Urothelium cell line (cell line): ENCODE data around the gene RRM1.
A peak's percentile ranks its signal among the peaks of the same experiment; 100 is the strongest.
"Not testable (repeated sequence)": the region's sequence is repeated elsewhere in the genome, so short reads cannot be mapped to it uniquely, and the experiment has no call there.

ENCODE experiments used
- DNase-seq: peaks from one replicate; pipeline ENCODE4 v3.0.0; 2011; ENCODE audit warnings: low spot score, mixed read lengths
- FAIRE-seq: peaks from 2 replicates; lab custom pipeline; 2011; peaks lifted over from hg19 to GRCh38; lab: Jason Lieb, UNC

Gene RRM1

DNA sequence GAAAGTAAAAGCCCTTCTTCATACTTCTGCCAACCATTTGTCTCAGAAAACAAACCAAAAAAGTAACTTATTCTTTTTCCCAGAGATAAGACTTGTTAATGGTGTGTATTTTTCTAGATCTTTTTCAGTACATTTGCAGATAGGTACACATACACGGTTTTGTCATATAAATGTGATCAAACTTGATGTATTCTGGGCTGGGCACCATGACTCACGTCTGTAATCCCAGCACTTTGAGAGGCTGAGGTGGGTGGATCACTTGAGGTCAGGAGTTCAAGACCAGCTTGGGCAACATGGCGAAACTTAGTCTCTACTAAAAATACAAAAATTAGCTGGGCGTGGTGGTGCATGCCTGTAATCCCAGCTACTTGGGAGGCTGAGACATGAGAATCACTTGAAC is 35.6 kb downstream of the RRM1 start:
- DNase-seq, FAIRE-seq: not testable (repeated sequence)

- no peak for FAIRE-seq
- DNase-seq, result peak; percentile 5
Measured at GRCh38 chr11:4134806-4135205, 40.2 kb downstream of the RRM1 start.

DNA sequence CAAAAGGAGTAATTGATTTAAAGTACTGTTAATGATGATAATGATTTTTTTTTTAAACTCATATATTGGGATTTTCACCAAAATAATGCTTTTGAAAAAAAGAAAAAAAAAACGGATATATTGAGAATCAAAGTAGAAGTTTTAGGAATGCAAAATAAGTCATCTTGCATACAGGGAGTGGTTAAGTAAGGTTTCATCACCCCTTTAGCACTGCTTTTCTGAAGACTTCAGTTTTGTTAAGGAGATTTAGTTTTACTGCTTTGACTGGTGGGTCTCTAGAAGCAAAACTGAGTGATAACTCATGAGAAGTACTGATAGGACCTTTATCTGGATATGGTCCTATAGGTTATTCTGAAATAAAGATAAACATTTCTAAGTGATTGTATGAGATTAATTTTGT is 43.9 kb downstream of the RRM1 start:
- no peak for FAIRE-seq
- no peak for DNase-seq

GRCh38 chr11:4140067-4140636 is 45.6 kb downstream of the RRM1 start:
- DNase-seq (no peak), FAIRE-seq (no peak)

- FAIRE-seq (no peak), DNase-seq (no peak)
Measured at GRCh38 chr11:4146070-4146771, 51.6 kb downstream of the RRM1 start.

DNA sequence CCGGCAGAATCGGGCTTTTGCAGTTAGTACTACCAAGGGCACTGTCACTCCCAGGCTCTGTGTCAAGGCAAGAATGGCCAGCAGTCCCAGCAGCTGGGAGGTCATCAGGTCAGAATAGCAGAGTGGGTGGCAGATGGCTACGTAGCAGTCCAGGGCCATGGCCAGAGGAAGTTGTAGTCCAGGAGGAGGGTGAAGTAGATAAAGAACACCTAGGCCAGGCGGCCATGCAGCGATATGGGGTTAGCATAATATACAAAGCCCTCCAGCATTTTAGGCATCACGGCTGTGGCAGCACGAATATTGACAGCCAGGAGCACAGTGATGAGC is 52.1 kb downstream of the RRM1 start:
- no peak for FAIRE-seq

GRCh38 chr11:4154503-4154902 is 59.9 kb downstream of the RRM1 start:
- DNase-seq (no peak), FAIRE-seq (no peak)

More for the DNA sequence above, 52.1 kb downstream of the RRM1 start:
- no peak for DNase-seq

DNA sequence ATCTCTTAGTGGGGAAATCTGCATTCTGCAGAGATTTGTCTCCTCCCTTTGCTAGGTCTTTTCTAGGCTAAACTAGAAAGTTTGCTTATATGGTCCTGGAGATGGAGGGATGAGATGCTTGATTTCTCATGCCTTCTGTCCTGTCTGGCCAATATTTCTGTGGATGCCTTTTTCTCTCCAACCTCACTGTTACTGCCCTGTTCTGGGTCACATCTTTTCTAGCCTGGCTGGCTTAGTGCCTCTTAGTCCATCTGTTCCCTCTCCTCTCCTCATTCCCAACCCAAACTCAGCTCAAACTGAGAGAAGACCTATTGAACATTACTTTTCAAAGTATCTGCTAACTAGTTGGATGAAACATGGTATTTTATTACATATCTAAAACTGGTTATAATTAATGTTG is 62.0 kb downstream of the RRM1 start:
- FAIRE-seq (no peak), DNase-seq (no peak)

DNA sequence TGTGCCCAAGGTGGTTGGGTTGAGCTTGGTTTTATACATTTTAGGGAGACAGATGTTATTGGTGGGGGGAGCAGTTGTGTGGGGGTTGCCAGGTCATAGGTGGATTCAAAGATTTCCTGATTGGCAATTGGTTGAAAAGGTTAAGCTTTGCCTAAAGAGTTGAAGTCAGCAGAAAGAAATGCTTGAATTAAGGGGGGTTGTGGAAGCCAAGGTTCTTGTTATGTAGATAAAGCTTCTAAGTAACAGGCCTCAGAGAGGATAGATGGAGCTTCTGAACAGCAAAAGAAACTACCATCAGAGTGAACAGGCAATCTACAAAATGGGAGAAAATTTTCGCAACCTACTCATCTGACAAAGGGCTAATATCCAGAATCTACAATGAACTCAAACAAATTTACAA is 64.2 kb downstream of the RRM1 start:
- FAIRE-seq, DNase-seq: not testable (repeated sequence)

DNA sequence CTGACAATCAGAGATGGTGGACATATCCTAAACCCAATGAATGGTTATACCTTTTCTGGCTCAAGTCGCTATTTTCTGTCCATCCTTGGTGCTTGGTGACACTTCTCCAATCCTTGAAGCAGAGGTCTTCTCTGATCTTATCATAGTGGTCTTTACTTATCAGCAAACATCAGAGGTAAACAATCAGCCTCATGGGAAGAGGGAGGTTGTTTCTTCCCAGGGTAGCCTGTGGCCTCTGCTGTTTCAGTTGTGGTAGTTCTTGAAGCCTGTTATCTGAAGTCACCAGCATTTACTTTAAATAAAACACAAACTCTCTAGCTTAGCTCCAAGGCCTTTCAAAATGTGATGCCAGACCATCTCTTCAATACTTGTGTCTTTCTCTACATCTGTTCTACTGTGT is 66.7 kb downstream of the RRM1 start:
- DNase-seq, result no peak
- no peak for FAIRE-seq

DNA sequence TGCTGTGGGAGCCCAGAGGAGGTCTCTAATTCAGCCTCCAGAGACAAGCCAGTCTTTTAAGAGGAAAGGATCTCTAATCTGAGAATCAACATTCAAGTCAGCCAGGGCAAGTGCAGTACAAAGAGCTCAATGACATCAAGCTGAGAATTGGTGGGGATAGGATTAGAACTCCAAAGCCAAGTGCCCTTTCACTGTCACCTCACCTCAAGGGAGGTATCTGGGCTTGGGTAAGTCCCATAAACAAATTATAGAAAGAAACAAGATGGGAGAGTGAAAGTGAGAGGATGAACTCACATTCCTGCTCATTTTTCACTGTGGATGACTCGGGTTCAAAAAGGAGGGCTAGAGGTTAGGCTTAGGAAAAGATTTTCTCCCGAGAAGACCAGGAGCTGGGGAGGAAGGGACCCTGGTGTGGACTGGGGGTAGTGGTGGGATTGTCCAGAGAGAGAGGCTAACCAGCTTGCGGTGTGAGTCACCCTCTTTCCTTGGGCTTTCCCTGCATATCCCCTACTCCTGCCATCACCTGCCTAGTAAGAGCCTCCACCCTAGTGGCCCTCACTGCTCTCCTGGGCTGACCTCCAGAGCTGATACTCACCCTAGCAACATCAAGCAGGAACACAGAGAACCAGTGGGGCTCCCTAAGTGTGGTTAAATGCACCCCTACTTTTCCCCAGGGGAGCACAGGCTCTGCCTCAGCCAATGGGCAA is 70.4 kb downstream of the RRM1 start:
- no peak for DNase-seq
- FAIRE-seq, result no peak

DNA sequence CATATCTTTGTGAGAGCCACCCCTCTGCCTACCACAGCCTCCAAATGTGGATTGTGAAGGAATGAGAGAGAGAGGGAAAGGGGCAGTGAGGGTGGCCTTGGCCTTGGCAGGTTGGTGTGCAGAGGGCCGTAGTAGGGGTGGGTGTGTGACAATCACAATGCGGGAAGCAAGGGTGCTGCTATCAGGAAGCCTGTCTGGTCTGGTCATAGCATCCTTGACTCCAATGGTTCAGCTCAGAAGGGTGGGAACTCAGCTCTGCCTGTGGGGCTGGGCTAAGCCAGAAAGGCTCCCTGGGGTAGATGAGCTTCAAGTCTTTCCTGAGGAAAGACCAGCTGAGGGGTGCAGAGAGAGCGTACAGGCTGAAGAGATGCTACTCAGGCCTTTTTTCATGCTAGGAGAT is 72.7 kb downstream of the RRM1 start:
- no peak for FAIRE-seq
- no peak for DNase-seq

DNA sequence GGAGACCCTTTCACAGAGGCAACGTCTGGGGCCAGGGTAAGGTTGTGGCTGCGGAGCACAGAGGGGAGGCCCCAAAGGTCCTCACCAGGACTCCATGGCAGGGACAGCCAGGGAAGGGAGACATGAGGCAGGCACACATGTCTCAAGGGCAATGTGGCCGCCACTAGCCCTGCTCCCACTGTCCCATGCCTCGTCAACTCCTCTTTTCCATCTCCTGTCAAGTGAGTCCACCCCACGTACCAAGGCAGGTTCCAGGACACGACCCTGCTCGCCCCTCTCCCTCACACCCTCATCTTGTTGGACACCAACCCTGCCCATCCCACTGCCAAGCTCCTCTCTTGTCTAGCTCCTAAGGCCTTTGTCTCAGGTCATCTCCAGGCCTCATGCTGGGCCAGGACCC is 73.2 kb downstream of the RRM1 start:
- no peak for FAIRE-seq
- DNase-seq, result no peak

GRCh38 chr11:4175620-4176350 is 81.2 kb downstream of the RRM1 start:
- FAIRE-seq, DNase-seq: not testable (repeated sequence)

DNA sequence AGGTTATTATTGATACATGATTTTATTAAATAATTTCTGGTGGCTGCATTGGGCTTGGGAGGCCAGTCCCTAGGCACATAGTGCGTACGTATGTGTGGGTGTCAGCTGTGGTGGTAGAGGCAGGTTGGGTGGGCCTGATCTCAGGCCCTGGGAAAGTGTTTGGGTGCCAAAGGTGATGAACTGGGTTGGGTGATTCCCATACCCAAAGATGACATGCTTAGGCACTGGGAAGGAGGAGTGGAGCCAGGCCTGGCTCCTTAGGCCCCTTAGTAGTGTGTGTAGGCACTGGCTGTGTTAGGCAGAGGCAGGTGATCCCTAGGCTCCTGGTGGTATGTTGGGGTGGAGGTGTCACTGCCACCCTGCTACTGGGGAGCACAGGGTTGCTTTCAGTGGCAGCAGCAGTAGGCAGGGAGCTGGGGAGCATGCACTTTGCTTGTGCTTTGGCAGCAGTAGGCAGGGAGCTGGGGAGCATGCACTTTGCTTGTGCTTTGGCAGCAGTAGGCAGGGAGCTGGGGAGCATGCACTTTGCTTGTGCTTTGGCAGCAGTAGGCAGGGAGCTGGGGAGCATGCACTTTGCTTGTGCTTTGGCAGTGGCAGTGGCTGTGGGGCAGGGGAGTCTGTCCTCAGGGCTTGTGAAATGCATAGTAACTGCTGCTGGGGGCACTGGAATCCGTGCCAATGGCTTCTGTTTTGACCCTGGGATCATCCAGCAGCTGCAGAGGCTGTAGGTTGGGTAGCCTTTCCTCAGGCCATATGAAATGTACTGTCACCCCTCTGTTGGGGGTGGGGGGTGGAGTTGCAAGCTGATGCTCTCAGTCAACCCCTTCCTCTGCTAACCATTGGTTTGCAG is 84.4 kb downstream of the RRM1 start:
- no peak for DNase-seq

DNA sequence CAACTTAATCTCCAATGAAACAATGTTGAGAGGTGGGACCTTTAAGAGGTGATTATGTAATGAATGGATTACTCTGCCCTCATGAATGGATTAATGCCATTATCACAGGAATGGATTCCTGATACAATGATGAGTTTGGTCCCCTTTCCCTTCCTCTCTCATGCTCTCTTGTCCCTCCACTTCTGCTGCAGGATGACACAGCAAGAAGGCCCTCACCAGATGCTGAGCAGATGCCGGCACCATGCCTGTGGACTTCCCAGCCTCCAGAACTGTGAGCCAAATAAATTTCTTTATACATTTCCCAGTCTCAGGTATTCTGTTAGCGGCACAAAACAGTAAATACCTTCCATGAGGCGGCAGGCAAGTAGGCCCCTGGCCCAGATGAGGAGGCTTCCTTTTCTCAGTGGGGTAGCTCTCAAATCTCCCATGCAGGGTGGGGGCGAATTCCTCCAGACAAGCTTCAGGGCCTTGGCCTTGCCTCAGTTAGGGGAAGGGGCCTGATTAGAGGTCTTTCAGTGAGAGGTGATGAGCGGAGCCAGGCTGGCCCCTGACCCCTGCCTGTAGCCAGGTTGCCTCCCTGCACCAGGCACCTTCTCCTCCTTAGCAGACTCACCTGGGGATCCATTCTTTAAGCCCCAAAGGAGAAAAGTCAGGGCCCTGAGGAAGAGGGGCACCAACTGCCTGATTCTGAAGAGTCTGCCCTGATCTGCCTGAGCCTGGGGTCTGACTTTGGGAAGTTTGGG is 86.0 kb downstream of the RRM1 start:
- FAIRE-seq (no peak), DNase-seq (no peak)

More for the DNA sequence above, 84.4 kb downstream of the RRM1 start:
- no peak for FAIRE-seq

DNA sequence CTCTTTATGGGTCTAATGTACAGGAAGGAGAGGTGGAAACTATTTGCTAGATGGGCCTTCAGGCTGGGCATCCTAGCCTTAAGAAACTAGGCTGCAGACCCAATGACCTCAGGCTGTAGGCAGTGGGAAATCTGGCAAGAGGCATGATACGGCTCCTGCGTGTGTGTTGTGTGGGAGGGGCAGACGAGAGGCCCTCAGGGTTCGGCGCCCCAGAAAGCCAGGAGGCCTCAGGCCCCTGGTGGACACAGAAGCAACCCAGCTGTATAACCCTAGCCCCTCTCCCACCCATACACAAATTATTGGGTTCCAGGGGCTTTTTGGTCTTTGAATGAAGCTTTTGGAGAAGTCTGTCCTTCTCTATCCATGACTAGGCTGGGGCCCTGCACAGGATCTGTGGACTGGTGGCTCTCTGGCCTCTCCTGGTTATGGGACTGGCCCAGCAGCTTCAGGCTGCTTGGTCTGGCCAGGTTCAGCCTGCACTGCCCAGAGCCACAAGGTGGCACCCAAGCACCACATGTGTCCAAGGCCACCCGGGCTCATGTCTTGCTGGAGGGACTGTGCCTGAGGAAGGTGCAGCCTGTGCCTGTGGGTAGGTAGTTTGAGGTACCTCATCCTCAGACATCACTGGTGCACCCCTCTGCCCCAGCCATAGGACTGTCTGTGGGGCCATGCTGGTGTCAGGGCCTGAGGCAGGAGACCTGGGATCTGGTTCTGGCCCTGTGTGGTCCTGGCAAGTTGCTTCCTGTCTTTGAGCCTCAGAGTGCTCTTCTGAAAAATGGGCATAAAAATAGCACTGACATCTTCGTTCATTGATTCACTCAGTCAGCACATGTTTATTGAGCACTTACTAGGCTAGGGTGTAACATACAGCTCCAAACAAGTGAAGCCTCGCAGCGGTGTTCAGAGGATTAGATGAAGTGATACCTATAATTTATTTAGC is 87.5 kb downstream of the RRM1 start:
- FAIRE-seq (peak; percentile 92), DNase-seq (peak; percentile 76)

DNA sequence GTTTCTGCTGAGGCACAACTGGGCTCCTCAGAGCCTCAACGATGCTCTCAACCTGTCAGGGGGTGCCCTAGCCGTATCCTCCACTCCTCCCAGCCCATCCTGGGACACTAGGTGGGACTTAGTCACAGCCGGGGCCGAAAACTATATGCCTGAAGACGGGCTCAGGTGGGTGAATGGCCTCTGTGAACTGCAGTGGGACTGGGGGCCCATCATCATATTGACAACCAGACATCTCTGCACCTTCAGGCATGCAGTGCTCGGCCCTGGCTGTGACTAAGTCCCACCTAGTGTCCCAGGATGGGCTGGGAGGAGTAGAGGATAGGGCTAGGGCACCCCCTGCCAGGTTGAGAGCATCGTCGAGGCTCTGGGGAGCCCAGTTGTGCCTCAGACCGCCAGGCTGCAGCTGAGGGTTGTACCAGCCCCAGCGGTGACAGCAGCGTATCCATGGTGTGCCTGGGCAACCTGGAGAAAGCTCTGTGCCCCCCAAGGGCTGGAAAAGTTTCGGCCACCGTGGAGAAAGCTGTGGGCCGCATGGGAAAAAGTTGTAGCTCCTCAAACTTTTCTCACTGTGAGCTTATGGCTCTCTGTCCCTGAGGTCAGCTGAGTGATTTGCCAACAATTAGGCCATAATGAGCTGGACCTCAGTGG is 88.9 kb downstream of the RRM1 start:
- FAIRE-seq, result no peak
- no peak for DNase-seq
